Astrocyte (in vitro differentiated cells and primary cell): Measurements from ENCODE around the gene CCDC159. TPM values are rescaled to one million over a fixed set of nuclear protein-coding genes. Genes with fewer than 3 reads are reported as not detected.
"Not testable (repeated sequence)": the region's sequence is repeated elsewhere in the genome, so short reads cannot be mapped to it uniquely, and the experiment has no call there.

Experiments
- DNase-seq: peaks from one replicate; pipeline ENCODE4 v3.0.0-alpha.2; 2010; ENCODE audit warnings: low read depth
- FAIRE-seq: peaks from 2 replicates; lab custom pipeline; 2011; peaks lifted over from hg19 to GRCh38; lab: Jason Lieb, UNC
- H2AFZ ChIP-seq: 2 replicates; pipeline ENCODE4 v1.6.0; 2012; ENCODE audit warnings: low read depth, low read length, inconsistent platforms
- H3K27ac ChIP-seq: 2 replicates; pipeline ENCODE4 v1.5.1; 2011; ENCODE audit warnings: low read depth, low read length, inconsistent platforms
- H3K27me3 ChIP-seq: 2 replicates; pipeline ENCODE4 v1.6.0; 2011; ENCODE audit warnings: low read length, inconsistent platforms; ENCODE audit not compliant: insufficient read depth
- H3K36me3 ChIP-seq: 2 replicates; pipeline ENCODE4 v1.5.1; 2011; ENCODE audit warnings: low read length, inconsistent platforms; ENCODE audit not compliant: insufficient read depth
- H3K4me1 ChIP-seq: 2 replicates; pipeline ENCODE4 v1.5.1; 2011; ENCODE audit warnings: low read length, inconsistent platforms; ENCODE audit not compliant: insufficient read depth
- H3K4me2 ChIP-seq: 2 replicates; pipeline ENCODE4 v1.6.0; 2012; ENCODE audit warnings: low read length, inconsistent platforms
- H3K4me3 ChIP-seq: 2 replicates; pipeline ENCODE4 v1.5.1; 2011; ENCODE audit warnings: low read depth, mild to moderate bottlenecking, low read length, inconsistent platforms; ENCODE audit not compliant: insufficient read depth
- H3K79me2 ChIP-seq: 2 replicates; pipeline ENCODE4 v1.6.0; 2012; ENCODE audit warnings: mild to moderate bottlenecking, low read length, inconsistent platforms; ENCODE audit not compliant: insufficient read depth
- H3K9ac ChIP-seq: 2 replicates; pipeline ENCODE4 v1.6.0; 2012; ENCODE audit warnings: mild to moderate bottlenecking, low read length, inconsistent platforms
- H3K9me3 ChIP-seq: 2 replicates; pipeline ENCODE4 v1.5.1; 2012; ENCODE audit warnings: low read depth, mild to moderate bottlenecking, low read length, inconsistent platforms; ENCODE audit not compliant: insufficient read depth
- H4K20me1 ChIP-seq: 2 replicates; pipeline ENCODE4 v1.6.0; 2012; ENCODE audit warnings: low read length, inconsistent platforms; ENCODE audit not compliant: insufficient read depth
- H3K27ac Mint-ChIP-seq: one replicate; pipeline ENCODE4 v1.8.0; 2021; ENCODE audit warnings: mild to moderate bottlenecking, mixed read lengths; ENCODE audit not compliant: unreplicated experiment
- H3K27me3 Mint-ChIP-seq: one replicate; pipeline ENCODE4 v1.8.0; 2021; ENCODE audit warnings: low read depth, mixed read lengths; ENCODE audit not compliant: unreplicated experiment
- H3K36me3 Mint-ChIP-seq: one replicate; pipeline ENCODE4 v1.8.0; 2021; ENCODE audit warnings: low read depth, mixed read lengths; ENCODE audit not compliant: unreplicated experiment
- H3K4me1 Mint-ChIP-seq: one replicate; pipeline ENCODE4 v1.8.0; 2021; ENCODE audit warnings: low read depth, mixed read lengths; ENCODE audit not compliant: unreplicated experiment
- H3K4me3 Mint-ChIP-seq: one replicate; pipeline ENCODE4 v1.8.0; 2021; ENCODE audit warnings: mild to moderate bottlenecking, moderate library complexity, mixed read lengths; ENCODE audit not compliant: unreplicated experiment
- H3K9me3 Mint-ChIP-seq: one replicate; pipeline ENCODE4 v1.8.0; 2021; ENCODE audit warnings: mild to moderate bottlenecking, mixed read lengths; ENCODE audit not compliant: unreplicated experiment
- CTCF ChIP-seq: IDR thresholded peaks from 2 replicates; pipeline ENCODE4 v1.5.1; 2011; ENCODE audit warnings: low read depth, mild to moderate bottlenecking, inconsistent platforms, low read length, moderate library complexity; ENCODE audit not compliant: insufficient read depth
- EZH2 ChIP-seq: IDR thresholded peaks from 2 replicates; pipeline ENCODE4 v1.6.1; 2012; ENCODE audit warnings: mild to moderate bottlenecking, low read length, inconsistent platforms; ENCODE audit not compliant: insufficient read depth
- total RNA-seq: library from RNA; stranded (reverse); gene quantifications from 2 replicates; pipeline ENCODE4 v1.2.1, GENCODE V29; 2021

The CCDC159 gene
- total RNA-seq, 1 donor from 2014 or later = 11.8 TPM

- Histone ChIP-seq H3K4me1 (peaks cover 18% of the 10 kb centered on the region), H2AFZ (peak overlapping the region; percentile 86), H3K36me3 (no peaks in the 10 kb centered on the region), H4K20me1 (peaks cover 8% of the 10 kb centered on the region), H3K4me3 (peak overlapping the region; percentile 88), H3K79me2 (peaks cover 2% of the 10 kb centered on the region), H3K27ac (no peak overlapping the region), H3K4me2 (peak overlapping the region; percentile 86), H3K9ac (peak overlapping the region; percentile 89), H3K9me3 (peaks cover 9% of the 10 kb centered on the region), H3K27me3 (no peaks in the 10 kb centered on the region)
- H3K27me3 Mint-ChIP-seq = no peaks in the 10 kb centered on the region
- peaks cover 9% of the 10 kb centered on the region for H3K4me1 Mint-ChIP-seq
- TF ChIP-seq CTCF (no peak), EZH2 (no peak)
- peak overlapping the region; percentile 96 for H3K4me3 Mint-ChIP-seq
- DNase-seq (no peak), FAIRE-seq (no peak)
- peak overlapping the region; percentile 89 for H3K27ac Mint-ChIP-seq
- H3K36me3 Mint-ChIP-seq = peaks cover 7% of the 10 kb centered on the region
- peaks cover 5% of the 10 kb centered on the region for H3K9me3 Mint-ChIP-seq
Measured at GRCh38 chr19:11345122-11345803, 1.1 kb upstream of the CCDC159 start.

- Histone ChIP-seq H3K4me2 (no peak overlapping the region), H3K4me1 (peaks cover 18% of the 10 kb centered on the region), H3K9ac (no peak overlapping the region), H3K9me3 (peaks cover 9% of the 10 kb centered on the region), H3K79me2 (peaks cover 2% of the 10 kb centered on the region), H2AFZ (no peak overlapping the region), H3K4me3 (no peak overlapping the region), H3K27ac (no peak overlapping the region), H3K36me3 (no peaks in the 10 kb centered on the region), H4K20me1 (peaks cover 8% of the 10 kb centered on the region), H3K27me3 (no peaks in the 10 kb centered on the region)
- Mint-ChIP-seq H3K27me3 (peaks cover 5% of the 10 kb centered on the region), H3K4me3 (peak overlapping the region; percentile 96), H3K27ac (peak overlapping the region; percentile 53), H3K9me3 (peaks cover 5% of the 10 kb centered on the region), H3K4me1 (peaks cover 9% of the 10 kb centered on the region), H3K36me3 (peaks cover 7% of the 10 kb centered on the region)
- TF ChIP-seq CTCF (no peak), EZH2 (no peak)
- DNase-seq (no peak), FAIRE-seq (no peak)
Measured at GRCh38 chr19:11347546-11348039, 1.3 kb downstream of the CCDC159 start.

DNA sequence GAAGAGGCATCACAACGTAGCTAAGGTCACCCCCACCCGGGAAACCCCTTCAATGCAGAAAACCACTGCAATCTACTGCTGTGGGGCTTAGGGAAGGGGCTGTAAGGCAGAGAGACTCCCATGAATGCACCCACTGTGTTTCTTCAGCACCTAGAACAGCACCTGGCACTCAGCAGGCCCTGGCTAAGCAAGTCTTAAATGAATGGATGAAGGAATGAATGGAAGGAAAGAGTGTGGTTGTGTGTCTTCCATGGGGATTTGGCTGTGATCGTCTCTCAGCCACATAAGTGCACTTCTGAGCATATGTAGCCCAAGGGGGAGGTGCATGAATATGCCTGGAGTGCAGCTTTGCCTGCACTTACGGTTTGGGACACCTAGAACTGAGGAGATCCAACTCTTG lies 2.9 kb downstream of the CCDC159 start:
- peaks cover 7% of the 10 kb centered on the region for H3K36me3 Mint-ChIP-seq
- H3K27ac Mint-ChIP-seq = no peak overlapping the region
- Histone ChIP-seq H3K27me3 (no peaks in the 10 kb centered on the region), H3K4me1 (peaks cover 15% of the 10 kb centered on the region), H3K9ac (no peak overlapping the region), H3K9me3 (peaks cover 9% of the 10 kb centered on the region), H3K27ac (no peak overlapping the region), H4K20me1 (no peaks in the 10 kb centered on the region), H2AFZ (no peak overlapping the region), H3K79me2 (peaks cover 2% of the 10 kb centered on the region), H3K4me2 (no peak overlapping the region), H3K4me3 (no peak overlapping the region), H3K36me3 (no peaks in the 10 kb centered on the region)
- FAIRE-seq = no peak
- peaks cover 5% of the 10 kb centered on the region for H3K27me3 Mint-ChIP-seq
- no peak overlapping the region for H3K4me3 Mint-ChIP-seq
- TF ChIP-seq EZH2 = no peak
- no peak for TF ChIP-seq CTCF
- H3K9me3 Mint-ChIP-seq = peaks cover 5% of the 10 kb centered on the region
- no peak for DNase-seq
- peaks cover 8% of the 10 kb centered on the region for H3K4me1 Mint-ChIP-seq

GRCh38 chr19:11354102-11354501 lies 7.8 kb downstream of the CCDC159 start:
- not testable (repeated sequence) for DNase-seq, H3K79me2 ChIP-seq, H3K36me3 ChIP-seq, H3K4me1 ChIP-seq, H3K4me1 Mint-ChIP-seq, H3K4me3 ChIP-seq, H3K27me3 ChIP-seq, FAIRE-seq, H2AFZ ChIP-seq, H3K27ac Mint-ChIP-seq, H3K9me3 Mint-ChIP-seq, H3K9ac ChIP-seq, H3K9me3 ChIP-seq, H3K27ac ChIP-seq, H3K4me2 ChIP-seq
- Mint-ChIP-seq H3K4me3 (peak overlapping the region; percentile 45), H3K27me3 (peaks cover 10% of the 10 kb centered on the region), H3K36me3 (peaks cover 14% of the 10 kb centered on the region)
- H4K20me1 ChIP-seq = peaks cover 28% of the 10 kb centered on the region
